ENCODE measurements around the gene PTBP2.

- TF ChIP-seq POLR2A (IDR thresholded peaks at IDR 0.05) (no peak), POLR2AphosphoS5 (IDR thresholded peaks at IDR 0.05) (no peak), CTCF (IDR thresholded peaks at IDR 0.05) (no peak)
These were observed 9.2 kb downstream of the PTBP2 start for GRCh38 chr1:96730574-96731298.

Data from breast epithelium (tissue), 3 donors.